Glomerular visceral epithelial cell (primary cell): ENCODE measurements around the gene PIK3C2B.

ENCODE experiments used
- DNase-seq: peaks from one replicate; pipeline ENCODE4 v3.0.0-alpha.2; 2016; ENCODE audit errors: extremely low spot score

Gene PIK3C2B

DNA sequence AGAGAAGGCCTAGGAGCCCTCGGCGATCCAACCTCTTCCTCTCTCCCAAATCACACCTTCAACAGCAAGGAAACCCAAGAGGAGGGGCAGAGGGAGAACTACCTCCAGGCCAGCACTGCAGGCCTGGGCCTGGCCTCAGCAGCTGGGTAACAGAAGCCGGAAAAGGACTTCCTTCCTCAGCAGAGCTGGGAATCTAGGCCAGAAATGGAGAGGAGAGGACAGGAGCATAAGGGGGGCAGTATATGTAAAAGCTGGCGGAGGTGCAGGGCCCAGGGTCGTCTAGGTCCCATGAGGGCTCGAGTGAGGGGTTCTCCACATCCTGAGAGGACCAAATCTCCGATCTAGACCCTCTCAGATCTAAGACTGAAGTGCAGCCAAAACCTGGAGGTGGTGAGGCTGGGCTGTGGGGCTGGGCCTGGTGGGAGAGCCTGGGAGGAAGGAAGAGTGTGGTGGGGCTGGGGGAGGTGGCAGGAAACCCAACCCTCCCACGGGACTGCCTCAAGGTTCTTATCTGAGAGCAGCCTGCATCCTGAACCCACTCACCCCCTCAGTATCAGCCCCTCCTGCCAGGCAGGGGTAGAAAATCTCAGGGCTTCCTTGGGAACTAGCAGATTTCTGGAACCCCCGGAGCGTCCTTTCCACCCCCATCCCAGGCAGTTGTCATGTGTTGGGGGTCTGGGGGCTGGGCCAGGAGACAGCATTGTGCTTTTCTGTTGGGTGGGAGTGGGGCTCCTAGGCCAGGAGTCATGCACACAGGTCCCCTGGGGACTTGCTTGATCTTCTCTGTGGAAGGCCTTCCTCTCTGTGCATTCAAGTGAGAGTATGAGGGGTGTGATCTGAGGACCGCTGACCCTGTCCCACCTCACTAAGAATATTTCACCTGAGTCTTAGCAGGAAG, 33.0 kb downstream of the PIK3C2B start:
- no peak for DNase-seq

DNA sequence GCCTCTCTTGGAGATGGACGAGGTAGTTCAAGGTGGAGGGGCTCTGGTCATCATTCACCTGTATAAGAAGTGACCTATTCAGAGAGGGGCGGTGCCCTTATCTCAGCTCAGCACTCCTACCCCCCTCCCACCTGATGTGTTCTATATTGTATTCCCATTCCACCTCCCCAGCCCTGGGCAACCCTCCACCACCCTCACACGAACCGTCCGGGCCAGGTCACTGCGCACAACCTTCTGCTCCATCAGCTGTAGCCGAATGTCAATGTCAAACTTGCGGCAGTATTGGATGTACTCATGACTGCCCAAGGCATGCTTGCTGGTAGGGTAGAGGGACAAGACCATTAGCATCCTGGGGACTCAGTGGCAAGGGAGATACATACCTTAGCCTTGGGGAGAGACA, 34.3 kb downstream of the PIK3C2B start:
- DNase-seq: no peak

GRCh38 chr1:204459706-204460105, 34.9 kb downstream of the PIK3C2B start:
- no peak for DNase-seq

DNA sequence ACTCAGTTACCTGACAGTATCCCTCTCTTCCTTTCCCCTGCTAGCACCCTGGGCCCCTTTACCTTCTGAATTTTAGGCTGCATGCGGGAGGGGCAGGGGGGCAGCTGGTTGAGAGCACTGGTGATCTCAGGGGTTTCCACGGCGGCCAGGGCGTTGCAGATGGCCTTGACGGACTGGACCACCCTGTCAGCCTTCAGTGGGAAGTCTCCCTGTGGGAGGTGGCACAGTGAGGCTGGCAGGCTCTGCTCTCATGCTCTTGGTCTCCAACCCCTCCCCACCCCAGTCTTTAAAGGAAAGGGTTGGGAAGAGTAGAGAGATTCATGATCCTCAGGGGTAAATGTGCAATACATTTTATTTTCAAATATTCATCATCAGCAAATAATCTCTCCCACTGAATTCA, 36.9 kb downstream of the PIK3C2B start:
- no peak for DNase-seq

DNA sequence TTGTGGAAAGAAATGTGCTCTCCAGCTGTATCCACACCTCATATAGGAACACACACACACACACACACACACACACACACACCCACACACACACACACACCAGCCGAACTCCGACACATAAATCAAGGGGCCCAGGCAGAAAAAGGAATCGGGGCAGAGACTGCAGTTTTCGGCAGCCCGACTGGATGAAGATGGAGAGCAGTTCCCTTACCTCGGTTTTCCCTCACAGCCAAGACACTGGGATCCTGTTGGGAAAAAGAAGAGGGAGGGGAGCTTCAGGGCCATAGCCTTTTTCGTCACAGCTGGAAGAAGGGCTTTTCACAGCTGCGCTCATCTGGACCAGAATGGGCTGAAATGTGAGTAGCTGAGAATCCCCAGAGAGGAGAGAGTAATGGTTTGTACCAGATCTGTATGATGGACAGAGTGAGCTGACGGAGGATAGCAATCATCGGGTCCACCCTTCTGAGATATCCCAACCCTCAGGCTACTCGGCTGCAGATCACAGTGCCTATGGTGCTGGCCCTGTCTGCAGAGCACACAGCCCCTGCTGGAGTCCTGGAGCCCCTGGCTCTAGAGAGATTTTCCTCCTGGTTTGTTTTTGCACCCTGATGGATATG, 37.7 kb downstream of the PIK3C2B start:
- DNase-seq: no peak

DNA sequence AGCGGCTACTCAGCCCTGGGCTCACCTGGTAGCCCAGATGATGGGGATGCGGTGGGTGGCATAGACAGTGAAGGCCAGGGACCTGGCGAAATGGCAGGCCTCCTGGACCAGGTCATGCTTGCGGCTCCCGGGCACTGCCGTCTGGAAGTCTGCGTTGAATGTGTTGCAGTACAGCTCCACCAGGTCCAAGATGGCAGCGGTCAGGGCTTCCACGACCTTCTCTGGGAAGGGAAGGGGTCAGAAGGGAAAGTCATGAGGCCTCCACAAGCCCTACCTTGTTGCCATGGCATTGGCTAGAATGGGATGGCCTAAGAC, 38.8 kb downstream of the PIK3C2B start:
- no peak for DNase-seq

DNA sequence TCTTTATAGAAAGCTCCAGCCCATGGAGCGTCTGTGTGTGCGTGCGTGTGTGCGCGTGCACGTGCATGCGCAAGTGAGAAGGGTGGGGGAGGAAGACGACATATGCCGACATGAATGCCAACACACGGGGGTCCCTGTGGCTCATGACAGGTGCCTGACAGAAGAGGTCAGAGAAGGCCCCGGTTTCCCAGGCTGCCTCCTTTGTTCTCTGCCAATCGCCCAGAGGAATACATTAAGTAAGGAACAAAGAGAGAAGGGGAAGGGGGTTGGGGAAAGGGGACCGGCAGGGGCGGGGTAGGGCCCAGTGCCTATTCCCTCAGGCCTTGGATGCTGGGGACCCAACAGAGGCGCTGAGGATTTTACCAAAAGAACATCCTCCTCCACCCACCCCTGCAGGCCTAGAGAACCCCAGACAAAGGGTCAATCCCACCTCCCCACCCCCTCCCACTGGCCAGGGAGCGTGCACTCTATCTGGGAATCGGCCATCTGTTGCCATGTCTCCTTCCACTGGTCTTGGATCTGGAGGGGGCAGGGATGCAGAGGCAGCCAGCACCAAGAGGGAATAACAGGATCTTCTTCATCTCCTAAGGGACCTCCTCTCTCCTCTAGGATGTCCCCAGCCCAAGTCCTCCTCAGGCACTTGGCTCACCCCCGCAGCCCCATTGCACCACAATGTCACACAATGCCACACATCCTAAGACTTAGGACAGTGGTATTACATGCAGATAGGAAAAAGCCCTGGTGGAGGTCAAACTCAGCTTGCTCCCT, 39.4 kb downstream of the PIK3C2B start:
- no peak for DNase-seq

GRCh38 chr1:204454476-204454875, 40.1 kb downstream of the PIK3C2B start:
- no peak for DNase-seq

DNA sequence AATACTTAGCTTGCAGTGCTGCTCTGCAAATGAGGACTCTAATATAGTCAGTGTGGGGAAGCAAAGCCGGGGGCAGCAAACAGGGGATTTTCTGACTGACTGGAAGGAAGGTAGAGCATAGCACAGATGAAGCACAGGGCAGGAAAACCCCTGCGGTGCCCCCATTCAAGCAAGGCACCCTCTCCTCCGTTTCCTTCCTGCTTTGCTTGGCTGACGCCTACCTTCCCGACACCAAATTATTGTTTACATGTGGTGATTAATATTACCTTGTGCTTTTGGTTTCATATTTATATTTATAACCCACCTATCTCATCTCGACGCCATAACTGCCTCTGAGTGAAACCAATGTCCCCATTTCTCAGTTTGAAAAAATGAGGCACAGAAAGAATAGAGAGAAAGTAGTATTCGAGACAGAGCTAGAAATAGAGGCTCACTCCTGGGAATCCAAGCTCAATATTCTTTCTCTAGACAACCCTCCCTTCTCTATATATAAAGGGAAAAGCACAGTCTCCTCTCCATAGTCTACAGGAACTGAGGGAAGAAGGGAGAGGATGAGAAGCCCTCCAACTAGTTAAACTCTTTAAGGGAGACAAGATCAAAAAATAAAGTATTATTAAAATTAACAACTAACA, 41.3 kb downstream of the PIK3C2B start:
- DNase-seq: no peak

- no peak for DNase-seq
Observed at GRCh38 chr1:204451352-204452124, 43.1 kb downstream of the PIK3C2B start.

- no peak for DNase-seq
Observed at GRCh38 chr1:204450461-204451257, 43.9 kb downstream of the PIK3C2B start.

DNA sequence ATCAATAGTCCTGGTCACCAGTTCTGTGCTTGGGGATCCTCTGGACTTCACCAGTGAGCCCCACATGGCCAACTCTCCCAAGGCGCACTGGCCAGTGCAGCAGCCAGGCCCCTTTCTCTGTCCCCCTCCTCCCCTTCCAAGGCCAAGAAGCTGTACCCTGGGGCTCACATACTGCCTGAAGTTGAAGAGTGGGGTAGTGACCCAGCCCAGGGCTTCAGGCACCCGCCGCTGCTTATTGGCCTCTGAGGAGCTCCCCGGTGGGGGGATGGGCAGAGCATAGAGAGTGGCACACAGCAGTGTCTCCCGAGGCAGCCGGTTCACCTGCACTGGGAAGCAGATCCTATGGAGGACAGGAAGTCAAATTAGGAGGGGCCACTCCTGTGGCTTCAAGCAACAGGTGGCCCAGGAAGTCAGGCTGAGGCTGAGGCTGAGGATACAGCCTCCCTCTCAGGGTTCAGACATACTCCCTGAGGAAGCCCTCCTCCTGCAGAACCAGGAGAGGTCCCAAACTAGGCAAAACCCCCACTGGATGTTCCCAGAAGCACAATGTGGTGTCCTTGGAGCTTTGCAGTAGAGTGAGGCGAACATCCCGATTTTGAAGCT, 44.8 kb downstream of the PIK3C2B start:
- DNase-seq: no peak

DNA sequence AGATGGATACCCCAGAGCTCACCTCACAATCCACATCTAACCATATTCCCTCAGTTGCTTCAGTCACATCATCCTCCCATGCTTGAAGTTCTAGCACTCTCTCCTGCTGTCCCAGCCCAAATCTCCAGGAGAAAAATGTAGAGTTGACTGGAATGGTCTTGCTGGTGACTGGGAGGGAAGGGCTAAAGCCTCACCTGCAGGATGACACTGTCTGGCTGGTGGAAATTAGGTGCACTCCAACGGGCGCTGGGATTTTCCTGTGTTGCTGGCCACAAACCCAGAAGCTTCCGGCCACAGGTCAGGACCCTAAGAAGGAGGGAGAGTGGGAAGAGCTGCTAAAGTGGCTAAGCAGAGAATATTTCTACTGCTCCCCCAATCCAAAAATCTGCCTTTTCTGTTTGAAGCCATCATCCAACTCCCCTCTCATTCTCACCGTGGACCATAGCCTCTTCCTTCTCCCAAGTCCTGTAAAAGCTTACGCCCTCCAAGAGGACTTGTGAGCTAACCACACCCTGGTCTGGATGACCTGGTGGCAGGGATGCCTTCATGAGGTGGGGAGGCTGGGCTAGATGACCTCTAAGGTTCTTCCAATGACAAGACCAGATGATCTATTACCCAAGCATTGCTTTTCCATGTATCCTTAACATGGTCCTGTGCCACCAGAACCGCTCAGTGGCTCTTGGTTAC, 45.5 kb downstream of the PIK3C2B start:
- no peak for DNase-seq

DNA sequence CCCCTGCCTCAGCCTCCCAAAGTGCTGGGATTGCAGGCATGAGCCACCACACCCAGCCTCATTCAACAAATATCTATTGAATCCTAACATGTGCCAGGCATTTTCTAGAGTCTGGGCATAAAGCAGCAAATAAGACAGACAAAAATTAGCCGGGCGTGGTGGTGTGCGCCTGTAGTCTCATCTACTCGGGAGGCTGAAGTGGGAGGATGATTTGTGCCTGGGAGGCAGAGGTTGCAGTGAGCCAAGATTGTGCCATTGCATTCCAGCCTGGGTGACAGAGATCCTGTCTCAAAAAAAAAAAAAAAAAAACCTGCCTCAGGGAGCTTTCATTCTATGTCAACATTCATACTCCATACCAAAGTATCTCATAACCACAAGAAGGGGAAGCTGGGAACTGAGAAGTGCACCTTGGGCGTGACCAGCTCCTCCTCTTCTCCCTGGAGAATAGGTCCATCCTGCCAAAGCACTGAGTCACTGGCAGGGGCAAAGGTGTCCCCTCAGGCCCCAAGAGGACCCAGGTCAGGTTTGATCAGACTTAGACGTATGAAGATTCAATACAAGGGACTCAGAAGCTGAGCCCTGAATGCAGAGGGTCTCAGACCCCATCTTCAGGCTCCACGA, 46.2 kb downstream of the PIK3C2B start:
- peak; percentile 30 for DNase-seq

DNA sequence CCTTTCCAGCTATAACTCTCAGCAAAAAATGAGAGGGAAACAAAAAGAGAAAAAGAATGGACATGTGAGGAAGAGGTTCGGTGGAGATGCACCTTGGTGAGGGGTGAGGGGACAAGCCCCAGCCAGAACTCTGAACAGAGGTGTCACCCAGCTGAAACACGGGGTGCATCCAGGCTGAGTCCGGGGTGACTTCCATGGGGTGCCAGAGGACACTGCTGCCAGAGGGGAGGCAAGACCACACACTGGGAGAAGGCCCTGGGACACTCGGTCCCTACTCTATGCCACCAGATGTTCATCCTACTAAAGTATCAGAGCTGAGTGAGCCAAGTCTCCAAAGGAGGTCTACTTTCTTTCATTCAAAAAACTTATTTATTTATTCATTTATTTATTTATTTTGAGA, 46.9 kb downstream of the PIK3C2B start:
- no peak for DNase-seq

DNA sequence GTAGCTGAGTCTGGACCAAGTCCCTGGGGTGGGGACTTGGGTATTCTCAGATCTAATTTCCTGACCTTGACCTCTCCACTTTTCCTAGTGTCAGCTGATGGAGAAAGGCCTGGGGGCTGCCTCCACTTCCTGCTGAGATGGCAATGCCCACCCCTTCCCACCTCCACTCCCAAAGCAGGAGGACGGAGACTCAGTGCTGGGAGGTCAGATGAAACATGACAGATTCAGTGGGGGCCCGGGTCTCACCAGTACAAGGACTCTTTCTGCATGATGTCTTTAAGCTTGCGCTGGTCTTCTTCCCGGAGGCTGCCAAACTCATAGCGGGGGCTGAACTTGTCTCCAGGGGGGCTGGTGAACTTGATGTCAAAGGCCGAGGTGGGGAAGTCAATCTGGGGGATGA, 47.4 kb downstream of the PIK3C2B start:
- DNase-seq: no peak

DNA sequence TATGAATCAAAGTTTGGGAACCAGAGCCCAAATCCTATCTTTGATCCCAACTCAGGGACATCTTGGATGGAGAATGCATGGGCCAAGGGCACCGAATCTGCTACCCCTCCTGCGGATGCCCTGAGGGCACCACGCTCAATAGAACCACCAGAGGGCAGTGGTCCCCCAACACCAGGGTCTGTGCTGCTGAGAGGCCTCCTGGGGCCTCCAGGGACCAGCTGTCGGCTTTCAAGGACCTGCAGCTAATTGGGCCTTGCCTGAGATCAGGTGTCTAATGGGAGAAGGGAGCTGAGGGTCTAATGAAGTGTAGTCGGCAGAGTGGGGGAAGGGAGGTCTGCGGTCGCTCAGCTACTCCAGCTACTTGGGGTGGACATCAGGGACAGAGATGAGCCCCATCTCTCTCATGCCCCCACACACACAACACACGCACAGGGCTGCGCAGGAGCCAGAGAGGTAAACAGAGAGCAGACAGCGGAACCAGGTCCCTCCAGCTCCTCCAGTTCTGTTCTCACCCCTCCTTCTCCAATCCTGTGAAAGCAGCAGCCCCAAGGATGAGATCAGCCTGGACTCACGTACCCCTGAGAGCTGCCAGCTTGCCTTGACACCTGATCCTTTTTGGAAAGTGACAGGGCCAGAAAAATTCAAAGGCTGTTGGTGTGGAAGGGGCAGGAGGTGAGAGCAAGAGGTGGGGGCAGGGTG, 48.0 kb downstream of the PIK3C2B start:
- peak; percentile 70 for DNase-seq

GRCh38 chr1:204445860-204446412, 48.7 kb downstream of the PIK3C2B start:
- peak; percentile 17 for DNase-seq
